ENCODE data around the gene SLAIN2.

DNA sequence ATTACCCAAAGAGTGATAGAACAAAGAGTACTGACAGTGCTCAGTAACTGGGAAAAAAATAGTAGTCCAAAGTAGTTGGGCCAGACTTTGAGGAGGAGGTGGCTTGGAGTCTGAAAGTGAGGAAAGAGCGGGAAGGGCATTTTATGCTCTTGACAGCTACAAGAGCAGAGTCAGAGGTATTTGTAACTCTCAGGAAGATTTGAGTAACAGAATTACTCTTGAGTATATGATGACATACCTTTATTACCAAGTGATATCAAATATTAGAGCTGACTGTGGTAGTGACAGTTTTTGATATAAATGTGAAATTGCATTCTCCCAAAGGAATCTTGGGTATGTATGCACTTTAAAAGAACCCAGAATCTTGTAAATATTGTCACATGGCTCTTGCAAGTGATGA is 2.2 kb downstream of the SLAIN2 start:
- TF ChIP-seq, protein P1, sequence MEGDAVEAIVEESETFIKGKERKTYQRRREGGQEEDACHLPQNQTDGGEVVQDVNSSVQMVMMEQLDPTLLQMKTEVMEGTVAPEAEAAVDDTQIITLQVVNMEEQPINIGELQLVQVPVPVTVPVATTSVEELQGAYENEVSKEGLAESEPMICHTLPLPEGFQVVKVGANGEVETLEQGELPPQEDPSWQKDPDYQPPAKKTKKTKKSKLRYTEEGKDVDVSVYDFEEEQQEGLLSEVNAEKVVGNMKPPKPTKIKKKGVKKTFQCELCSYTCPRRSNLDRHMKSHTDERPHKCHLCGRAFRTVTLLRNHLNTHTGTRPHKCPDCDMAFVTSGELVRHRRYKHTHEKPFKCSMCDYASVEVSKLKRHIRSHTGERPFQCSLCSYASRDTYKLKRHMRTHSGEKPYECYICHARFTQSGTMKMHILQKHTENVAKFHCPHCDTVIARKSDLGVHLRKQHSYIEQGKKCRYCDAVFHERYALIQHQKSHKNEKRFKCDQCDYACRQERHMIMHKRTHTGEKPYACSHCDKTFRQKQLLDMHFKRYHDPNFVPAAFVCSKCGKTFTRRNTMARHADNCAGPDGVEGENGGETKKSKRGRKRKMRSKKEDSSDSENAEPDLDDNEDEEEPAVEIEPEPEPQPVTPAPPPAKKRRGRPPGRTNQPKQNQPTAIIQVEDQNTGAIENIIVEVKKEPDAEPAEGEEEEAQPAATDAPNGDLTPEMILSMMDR (conservative IDR thresholded peaks at IDR 0.05; ENCODE audit: low read depth, low read length): no peak
- no peak for TF ChIP-seq POLR2A (IDR thresholded peaks at IDR 0.05; ENCODE audit: low read depth, low read length)
- no peak for TF ChIP-seq MAFK (IDR thresholded peaks at IDR 0.05; ENCODE audit: low read depth, low read length)
- no peak for TF ChIP-seq RAD21 (IDR thresholded peaks at IDR 0.05; ENCODE audit: low read length)
- TF ChIP-seq MAZ (IDR thresholded peaks at IDR 0.05; ENCODE audit: borderline replicate concordance, low read depth, low read length): no peak
- TF ChIP-seq MXI1 (IDR thresholded peaks at IDR 0.05; ENCODE audit: borderline replicate concordance, low read depth, low read length): no peak
- TF ChIP-seq FOS (IDR thresholded peaks at IDR 0.05; ENCODE audit: low read depth, low read length): no peak
- TF ChIP-seq, protein P2, sequence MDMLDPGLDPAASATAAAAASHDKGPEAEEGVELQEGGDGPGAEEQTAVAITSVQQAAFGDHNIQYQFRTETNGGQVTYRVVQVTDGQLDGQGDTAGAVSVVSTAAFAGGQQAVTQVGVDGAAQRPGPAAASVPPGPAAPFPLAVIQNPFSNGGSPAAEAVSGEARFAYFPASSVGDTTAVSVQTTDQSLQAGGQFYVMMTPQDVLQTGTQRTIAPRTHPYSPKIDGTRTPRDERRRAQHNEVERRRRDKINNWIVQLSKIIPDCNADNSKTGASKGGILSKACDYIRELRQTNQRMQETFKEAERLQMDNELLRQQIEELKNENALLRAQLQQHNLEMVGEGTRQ (IDR thresholded peaks at IDR 0.05; ENCODE audit: low read depth, low read length): no peak
- TF ChIP-seq, protein P3, sequence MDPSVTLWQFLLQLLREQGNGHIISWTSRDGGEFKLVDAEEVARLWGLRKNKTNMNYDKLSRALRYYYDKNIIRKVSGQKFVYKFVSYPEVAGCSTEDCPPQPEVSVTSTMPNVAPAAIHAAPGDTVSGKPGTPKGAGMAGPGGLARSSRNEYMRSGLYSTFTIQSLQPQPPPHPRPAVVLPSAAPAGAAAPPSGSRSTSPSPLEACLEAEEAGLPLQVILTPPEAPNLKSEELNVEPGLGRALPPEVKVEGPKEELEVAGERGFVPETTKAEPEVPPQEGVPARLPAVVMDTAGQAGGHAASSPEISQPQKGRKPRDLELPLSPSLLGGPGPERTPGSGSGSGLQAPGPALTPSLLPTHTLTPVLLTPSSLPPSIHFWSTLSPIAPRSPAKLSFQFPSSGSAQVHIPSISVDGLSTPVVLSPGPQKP (IDR thresholded peaks at IDR 0.05; ENCODE audit: borderline replicate concordance, low read depth, low read length): no peak
